Measurements from ENCODE around the gene TRIM50. TPM values are rescaled to one million over a fixed set of nuclear protein-coding genes. Genes with fewer than 3 reads are reported as not detected.
A peak's percentile ranks its signal among the peaks of the same experiment; 100 is the strongest.
"Not testable (repeated sequence)": the region's sequence is repeated elsewhere in the genome, so short reads cannot be mapped to it uniquely, and the experiment has no call there.

Gene TRIM50
- total and polyA plus RNA-seq, 2 of the 4 experiments (the other 2 are of a cell fraction): not detected

GRCh38 chr7:73302846-73303245 is 25.0 kb downstream of the TRIM50 start:
- dilution Hi-C loops (cut with HindIII; ENCODE audit: low sequenced_read_pairs, unreplicated experiment): not testable (repeated sequence)
- WGBS, 2 experiments (ENCODE audit: extremely low coverage in 2 of 2, insufficient read length in 1 of 2): no CpG with 5 or more reads among the region's 10 CpGs

DNA sequence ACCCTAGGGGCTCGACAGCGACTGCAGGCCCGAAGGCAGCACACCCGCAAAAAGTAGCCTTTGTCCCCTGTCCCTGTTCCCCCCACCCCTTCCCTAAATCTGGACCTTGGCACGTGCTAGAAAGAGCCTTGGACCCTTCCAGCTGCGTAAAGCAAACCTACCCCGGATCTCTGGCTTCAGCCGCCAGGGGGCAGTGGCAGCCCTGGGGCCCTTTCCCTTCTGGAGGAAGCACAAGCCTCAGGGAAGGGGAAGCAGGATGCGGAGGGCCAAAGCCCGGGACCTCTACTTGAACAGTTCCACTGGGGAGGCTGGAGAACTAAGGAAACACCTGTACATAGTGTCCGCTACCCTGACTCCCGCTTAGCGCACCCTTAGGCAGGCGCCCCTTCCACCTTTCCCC is 26.8 kb downstream of the TRIM50 start:
- dilution Hi-C loops (cut with HindIII; ENCODE audit: low sequenced_read_pairs, unreplicated experiment); H2BK5ac ChIP-seq (ENCODE audit: low read depth, low read length, poor library complexity, severe bottlenecking); H3K4me3 ChIP-seq (ENCODE audit: insufficient read depth, low read depth, low read length); H3K14ac ChIP-seq (replicated peaks; ENCODE audit: low read depth, low read length); H2BK120ac ChIP-seq (ENCODE audit: low read depth, low read length); H2AFZ ChIP-seq (replicated peaks; ENCODE audit: low read length, poor library complexity); in situ Hi-C loops (cut with MboI; ENCODE audit: low sequenced_read_pairs); DNase-seq; H3K79me1 ChIP-seq (ENCODE audit: low read depth in 1 of 2, low read length in 2 of 2); H3K4me1 ChIP-seq (ENCODE audit: control insufficient read depth, insufficient read depth, low read length); H3K9me1 ChIP-seq (ENCODE audit: insufficient read depth, low read length); BruUV-seq (replicated peaks); H3K56ac ChIP-seq (ENCODE audit: extremely low read depth, insufficient read depth, low read length); CTCF ChIA-PET; H4K8ac ChIP-seq (ENCODE audit: low read depth in 2 of 2, low read length in 2 of 2); H2BK15ac ChIP-seq (ENCODE audit: low read depth, low read length); H4K20me1 ChIP-seq (ENCODE audit: insufficient read depth, low read length); POLR2A ChIA-PET (ENCODE audit: unreplicated experiment); H2AK5ac ChIP-seq (ENCODE audit: low read depth, low read length); H3K9ac ChIP-seq (ENCODE audit: low read depth, low read length); H4K91ac ChIP-seq (ENCODE audit: insufficient read depth, low read depth, low read length); H2BK20ac ChIP-seq (ENCODE audit: low read depth, low read length); H3K4me2 ChIP-seq (ENCODE audit: low read depth, low read length); H3K4ac ChIP-seq (ENCODE audit: low read depth, low read length); H3K27me3 ChIP-seq (ENCODE audit: control insufficient read depth, insufficient read depth, low read length); intact Hi-C loops (cut with micrococcal nuclease); H3K27ac ChIP-seq (ENCODE audit: insufficient read depth, low read length); H2AK9ac ChIP-seq (replicated peaks; ENCODE audit: low read depth, low read length, poor library complexity); H3K23ac ChIP-seq (ENCODE audit: low read depth, low read length); H4K5ac ChIP-seq (ENCODE audit: low read depth, low read length); H3K18ac ChIP-seq (ENCODE audit: low read depth, low read length); H3K9me3 ChIP-seq (ENCODE audit: control insufficient read depth, insufficient read depth, low read length): not testable (repeated sequence)
- ATAC-seq (ENCODE audit: low read depth): peak; percentile 40; the same call in 1 of the 2 replicates
- H3K36me3 ChIP-seq (ENCODE audit: control insufficient read depth, insufficient read depth, low read length): peaks cover 23% of the 10 kb centered on the region
- no CpG with 5 or more reads among the region's 14 CpGs for WGBS, 2 experiments (ENCODE audit: extremely low coverage in 2 of 2, insufficient read length in 1 of 2)

More at GRCh38 chr7:73302846-73303245, 25.0 kb downstream of the TRIM50 start:
- H3K9me1 ChIP-seq (ENCODE audit: insufficient read depth, low read length); H3K4me3 ChIP-seq (ENCODE audit: insufficient read depth, low read depth, low read length); H3K4ac ChIP-seq (ENCODE audit: low read depth, low read length); BruUV-seq (replicated peaks); ATAC-seq (ENCODE audit: low read depth); H3K27me3 ChIP-seq (ENCODE audit: control insufficient read depth, insufficient read depth, low read length); H2BK15ac ChIP-seq (ENCODE audit: low read depth, low read length); H3K27ac ChIP-seq (ENCODE audit: insufficient read depth, low read length); H3K14ac ChIP-seq (replicated peaks; ENCODE audit: low read depth, low read length); DNase-seq; H4K91ac ChIP-seq (ENCODE audit: insufficient read depth, low read depth, low read length); H2AK5ac ChIP-seq (ENCODE audit: low read depth, low read length); H2BK120ac ChIP-seq (ENCODE audit: low read depth, low read length); H3K18ac ChIP-seq (ENCODE audit: low read depth, low read length); H4K5ac ChIP-seq (ENCODE audit: low read depth, low read length); H2AFZ ChIP-seq (replicated peaks; ENCODE audit: low read length, poor library complexity); H3K9me3 ChIP-seq (ENCODE audit: control insufficient read depth, insufficient read depth, low read length); H3K56ac ChIP-seq (ENCODE audit: extremely low read depth, insufficient read depth, low read length); H2BK5ac ChIP-seq (ENCODE audit: low read depth, low read length, poor library complexity, severe bottlenecking); in situ Hi-C loops (cut with MboI; ENCODE audit: low sequenced_read_pairs); H3K9ac ChIP-seq (ENCODE audit: low read depth, low read length); H4K8ac ChIP-seq (ENCODE audit: low read depth in 2 of 2, low read length in 2 of 2); POLR2A ChIA-PET (ENCODE audit: unreplicated experiment); H2BK20ac ChIP-seq (ENCODE audit: low read depth, low read length); H3K23ac ChIP-seq (ENCODE audit: low read depth, low read length); H3K4me1 ChIP-seq (ENCODE audit: control insufficient read depth, insufficient read depth, low read length); H2AK9ac ChIP-seq (replicated peaks; ENCODE audit: low read depth, low read length, poor library complexity); H3K4me2 ChIP-seq (ENCODE audit: low read depth, low read length); CTCF ChIA-PET; H4K20me1 ChIP-seq (ENCODE audit: insufficient read depth, low read length); intact Hi-C loops (cut with micrococcal nuclease): not testable (repeated sequence)
- peaks cover 3 to 15% of the 10 kb centered on the region in 2 experiments; a peak in 3 of 4 replicates for H3K79me1 ChIP-seq (ENCODE audit: low read depth in 1 of 2, low read length in 2 of 2)
- peaks cover 26% of the 10 kb centered on the region for H3K36me3 ChIP-seq (ENCODE audit: control insufficient read depth, insufficient read depth, low read length)
